HG03039 (cell line): ENCODE measurements around the gene VEGFA.

Experiments
- ATAC-seq: cut with Tn5 transposase; IDR thresholded peaks from one replicate; pipeline ENCODE4 v1.9.1; 2021; ENCODE audit warnings: mild to moderate bottlenecking, moderate library complexity; ENCODE audit not compliant: unreplicated experiment

Gene VEGFA

DNA sequence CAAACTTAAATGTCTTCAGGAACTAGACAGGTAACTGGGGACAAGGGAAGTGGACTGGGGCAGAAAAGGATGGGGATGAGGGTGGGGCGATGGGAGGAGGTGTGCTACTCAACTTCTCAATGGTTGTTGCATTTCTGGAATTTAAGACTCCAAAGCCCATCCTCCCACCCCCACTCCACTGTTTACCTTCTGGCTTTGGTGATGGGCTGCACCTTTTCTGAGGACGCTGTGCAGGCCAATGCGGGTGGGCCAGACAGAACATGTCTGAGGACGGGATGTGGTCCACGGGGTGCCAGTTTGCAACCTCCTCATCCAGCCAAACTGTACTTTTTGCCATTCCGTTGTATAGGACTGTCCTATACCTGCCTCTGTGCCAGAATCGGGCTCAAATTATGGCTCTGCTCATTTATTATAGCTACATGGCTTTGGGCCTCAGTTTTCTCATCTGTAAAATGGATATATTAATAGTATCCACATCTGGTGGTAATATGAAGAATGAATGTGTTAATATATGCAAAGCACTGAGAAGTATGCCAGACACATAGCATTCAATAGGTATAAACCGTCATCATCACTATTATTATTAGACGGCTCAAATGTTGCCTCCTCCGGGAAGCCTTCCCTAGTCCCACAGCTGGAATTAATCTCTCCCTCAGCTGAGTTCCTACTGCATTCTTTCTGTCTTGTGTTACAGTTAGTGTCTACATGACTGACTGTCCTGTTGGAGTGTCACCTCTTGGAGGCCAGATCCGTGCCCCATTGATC lies 31.0 kb upstream of the VEGFA start:
- ATAC-seq, result no peak

DNA sequence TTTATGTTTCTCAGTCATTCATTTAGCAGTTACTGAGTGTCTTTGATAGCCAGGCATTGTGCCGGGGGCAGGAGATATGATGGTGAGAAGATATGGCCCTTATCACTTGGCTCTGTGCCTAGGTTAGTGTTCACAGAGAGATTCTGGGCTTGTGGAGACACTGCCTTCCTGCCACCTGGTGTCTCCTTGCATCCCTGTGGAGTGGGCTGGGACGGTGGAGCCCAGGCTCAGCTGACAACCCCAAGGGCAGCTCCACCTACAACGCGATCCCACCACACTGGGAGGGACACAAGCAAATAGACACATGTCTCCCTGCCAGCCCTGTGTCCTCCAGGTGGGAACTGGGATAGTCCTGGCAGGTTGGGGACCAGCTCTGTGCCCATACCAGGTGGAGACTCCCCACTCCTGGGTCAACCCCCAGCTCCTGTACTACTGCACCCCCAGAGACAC lies 30.3 kb upstream of the VEGFA start:
- no peak for ATAC-seq

DNA sequence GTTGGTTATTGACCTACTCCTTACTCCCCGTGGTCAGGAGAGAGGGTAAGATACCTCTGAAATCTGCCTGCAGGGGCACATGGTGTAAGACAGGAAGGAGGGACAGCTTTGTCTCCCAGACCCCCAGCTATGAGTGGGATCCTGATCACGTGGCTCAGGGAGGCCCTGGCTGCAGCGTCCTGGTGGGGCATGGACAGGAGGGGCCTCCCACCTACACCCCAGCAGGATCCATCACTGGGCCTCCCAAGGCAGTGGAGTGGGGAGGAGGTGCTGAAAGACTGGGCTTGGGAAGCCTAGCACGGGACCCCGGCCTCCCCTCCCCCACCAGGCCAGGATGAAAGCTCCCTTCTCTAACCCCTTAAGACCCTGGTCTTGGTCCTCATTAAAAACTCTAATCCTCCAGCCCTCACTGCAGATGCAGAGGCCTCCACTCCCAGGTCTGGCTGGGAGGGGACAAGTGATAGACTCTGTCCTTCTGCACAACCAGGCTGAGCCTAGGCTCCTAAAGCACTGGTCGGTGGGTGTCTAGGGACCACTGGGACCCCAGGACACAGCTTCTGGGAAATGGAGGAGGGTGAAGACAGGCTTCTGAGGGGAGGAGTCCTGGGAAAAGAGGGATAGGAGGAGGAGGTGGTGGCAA lies 29.6 kb upstream of the VEGFA start:
- no peak for ATAC-seq

DNA sequence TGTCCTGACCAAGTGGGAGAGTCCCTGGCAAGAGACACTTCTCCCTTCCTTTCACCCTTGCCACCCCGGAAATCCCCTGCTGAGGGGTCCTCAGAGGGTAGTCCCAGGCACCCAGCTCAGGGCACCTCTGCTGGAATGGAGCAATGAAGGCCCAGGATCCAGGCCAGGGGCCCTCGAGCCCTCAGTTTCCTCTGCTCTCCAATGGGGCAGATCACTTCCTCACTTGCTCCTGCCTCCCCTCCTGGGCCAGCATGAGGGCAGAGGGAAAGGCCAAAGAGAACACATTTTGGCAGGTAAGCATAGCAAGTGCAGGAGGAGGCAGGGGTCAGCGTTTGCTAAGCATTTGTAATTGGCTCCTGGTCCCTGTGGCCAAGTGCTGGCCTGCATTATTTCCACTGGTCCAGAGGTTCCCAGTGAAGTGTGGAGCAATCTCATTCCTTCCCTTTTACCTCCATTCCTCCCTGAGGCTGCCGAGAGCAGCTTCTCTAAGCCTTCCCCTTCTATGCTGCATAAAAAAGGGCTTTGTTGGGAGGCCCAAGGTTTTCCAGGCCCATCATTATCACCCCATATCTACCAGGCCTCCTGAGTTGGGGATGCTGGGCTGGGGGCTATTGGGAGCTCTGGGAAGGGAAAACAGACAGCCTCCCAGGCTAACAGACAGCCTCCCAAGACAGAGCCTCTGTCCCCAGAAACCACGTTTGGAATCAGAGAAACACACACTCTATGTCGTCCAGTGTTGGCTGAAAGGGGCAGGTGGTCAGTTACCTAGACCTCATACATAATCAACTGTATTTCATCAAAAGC lies 28.8 kb upstream of the VEGFA start:
- ATAC-seq, result no peak

DNA sequence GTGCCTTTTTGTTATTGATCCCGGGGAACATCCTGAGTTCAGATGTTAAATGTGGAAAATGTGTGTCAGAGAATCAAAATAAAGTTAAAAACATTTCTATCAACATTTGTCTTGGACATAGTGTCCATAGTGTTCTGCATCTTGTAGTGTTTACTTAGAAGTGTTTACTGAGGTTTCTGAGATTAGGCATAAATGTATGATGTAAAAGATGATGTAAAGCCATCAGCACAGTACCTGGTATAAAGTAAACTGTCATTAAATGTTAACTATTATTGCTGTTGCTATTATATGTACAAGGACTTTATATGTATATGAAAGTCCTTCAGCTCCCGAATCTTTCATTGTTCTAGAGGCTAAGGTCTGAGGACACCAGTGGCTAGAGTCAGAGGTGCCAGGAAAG lies 28.2 kb upstream of the VEGFA start:
- ATAC-seq, result no peak

DNA sequence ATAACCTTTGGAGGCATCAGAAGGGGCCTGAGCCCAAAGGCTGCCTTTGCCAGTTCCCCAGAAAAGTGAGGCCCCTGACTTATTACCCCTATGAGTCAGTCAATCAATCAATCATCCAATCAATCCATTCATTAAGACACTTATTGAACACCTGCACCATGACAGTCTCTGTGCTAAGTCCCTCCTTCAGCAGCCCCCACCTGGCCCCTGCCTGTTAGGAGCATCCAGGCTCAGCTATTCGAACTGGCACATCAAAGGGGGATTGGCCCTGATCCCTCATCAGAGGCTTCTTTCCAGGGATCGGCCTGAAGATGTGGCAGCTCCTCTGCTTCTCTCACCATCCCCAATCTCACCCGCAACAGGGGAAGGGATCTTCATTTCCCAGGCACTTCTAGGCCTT lies 27.7 kb upstream of the VEGFA start:
- no peak for ATAC-seq

DNA sequence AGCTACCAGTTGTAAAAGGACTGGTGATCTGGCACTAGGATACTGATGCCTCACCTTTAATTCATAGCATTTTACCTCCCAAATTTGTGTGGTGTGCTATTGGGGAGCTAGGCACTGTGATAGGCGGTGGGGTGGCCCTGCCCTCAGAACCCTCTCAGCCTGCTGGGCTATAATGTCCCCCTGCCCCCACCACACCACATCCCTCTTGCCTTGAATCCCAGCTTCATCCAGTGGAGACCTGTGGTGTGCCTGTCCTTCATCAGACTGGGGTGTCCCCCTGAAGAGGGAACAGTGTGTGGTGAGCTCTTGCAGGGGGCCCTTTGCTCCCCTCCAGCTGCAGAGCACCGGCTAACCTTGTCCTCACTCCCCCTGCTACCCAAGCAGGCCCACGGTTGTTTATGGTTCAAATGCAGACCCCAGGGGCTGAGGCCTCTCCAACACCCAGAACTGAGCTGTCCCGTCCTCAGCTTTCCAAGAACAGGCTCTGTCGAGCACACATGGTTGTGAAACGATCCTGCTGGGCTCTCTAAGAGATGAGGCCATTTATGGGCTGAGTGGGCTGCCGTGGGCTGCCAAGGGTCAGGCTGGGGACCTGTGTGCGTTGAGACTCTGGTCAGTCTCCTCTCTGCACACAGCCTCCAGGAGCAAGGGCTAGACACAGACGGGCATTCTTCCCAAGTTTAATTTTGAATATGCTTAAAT lies 26.9 kb upstream of the VEGFA start:
- no peak for ATAC-seq

DNA sequence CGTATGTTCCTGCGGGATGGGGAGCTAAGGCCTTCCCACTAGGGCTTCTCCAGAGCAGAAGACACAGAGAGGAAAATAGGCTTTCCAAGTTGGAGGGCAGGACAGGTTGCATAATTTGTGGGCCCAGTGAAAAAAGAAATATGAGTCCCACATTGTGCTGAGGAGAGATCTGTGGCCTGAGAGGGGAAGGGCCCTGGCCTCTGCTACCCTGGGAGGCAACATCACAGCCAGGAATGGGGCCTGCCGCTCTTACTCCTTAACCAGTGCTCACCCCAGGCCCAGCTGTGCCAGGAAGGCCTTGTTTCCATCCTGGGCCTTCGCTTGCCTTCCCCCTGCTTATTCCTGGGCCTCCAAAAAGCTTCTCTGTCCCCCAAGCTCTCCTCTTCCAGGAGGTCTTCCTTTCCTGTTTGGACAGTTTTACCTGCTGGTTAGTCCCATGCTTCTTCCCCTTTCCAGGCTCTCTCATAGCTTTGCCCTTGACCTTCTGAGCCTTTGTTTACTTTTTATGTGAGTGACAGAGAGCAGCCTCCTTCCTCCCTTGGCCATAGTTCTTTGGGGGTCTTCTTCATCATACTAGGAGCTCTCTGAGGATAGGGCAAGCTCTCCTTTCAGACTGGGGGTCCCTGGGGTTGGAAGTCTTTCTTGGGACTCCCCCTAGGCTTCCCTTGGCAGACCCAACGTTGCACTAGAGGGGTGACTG lies 26.2 kb upstream of the VEGFA start:
- ATAC-seq, result no peak

DNA sequence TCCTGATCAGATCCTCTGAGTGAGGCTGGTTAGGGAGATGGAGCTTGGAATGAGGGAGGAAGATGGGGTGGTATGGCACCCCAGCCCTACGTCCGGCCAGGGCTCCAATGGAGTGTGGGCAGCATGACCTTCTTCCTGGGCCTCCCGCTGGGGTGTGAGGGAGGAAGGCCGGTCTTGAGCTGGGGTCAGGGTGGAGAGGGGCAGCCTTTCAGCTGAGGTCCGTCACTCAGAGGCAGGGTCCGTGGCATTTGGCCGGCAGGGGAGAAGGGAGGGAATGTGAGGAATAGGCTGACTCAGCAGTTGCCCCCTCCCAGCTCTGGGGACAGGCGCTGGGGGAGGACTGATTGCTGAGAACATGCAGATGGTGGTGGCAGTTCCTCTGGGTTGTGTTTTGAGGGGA lies 25.5 kb upstream of the VEGFA start:
- no peak for ATAC-seq

DNA sequence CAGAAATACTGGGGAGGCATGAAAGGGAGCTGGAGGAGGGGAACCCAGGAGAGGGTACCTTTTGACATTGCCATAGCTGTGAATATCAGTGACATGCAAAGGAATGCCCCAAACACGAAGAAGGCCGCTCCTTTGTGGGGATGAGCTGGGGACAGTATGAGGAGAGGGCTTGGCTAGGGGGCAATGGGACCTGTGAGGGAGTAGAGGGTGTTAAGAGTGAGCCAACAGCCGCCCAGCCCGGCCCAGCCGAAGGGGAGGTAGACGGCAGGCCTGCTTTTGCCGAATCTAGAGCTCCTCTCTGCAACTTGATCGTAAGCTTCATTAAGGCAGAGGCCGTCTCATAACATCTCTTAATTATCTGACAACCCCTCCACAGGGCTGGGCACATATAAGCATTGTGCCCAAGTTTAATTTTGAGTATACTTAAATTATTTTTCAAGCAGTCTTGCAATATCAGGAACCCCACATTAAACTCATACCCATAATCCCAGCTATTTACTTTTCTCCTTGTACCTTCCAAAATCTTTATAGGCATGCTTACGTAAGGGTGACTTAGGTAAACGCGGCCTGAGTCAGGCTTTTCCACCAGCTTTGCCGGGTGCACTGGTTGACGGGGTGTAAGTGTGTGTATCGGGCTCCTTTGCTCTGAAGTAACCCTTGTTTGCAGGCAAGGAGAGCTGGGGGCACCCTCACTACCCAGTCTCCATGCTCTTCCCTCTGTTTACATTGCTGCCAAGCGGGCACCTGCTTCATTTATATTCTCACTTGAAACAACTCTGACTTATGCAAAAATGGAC lies 24.9 kb upstream of the VEGFA start:
- no peak for ATAC-seq

DNA sequence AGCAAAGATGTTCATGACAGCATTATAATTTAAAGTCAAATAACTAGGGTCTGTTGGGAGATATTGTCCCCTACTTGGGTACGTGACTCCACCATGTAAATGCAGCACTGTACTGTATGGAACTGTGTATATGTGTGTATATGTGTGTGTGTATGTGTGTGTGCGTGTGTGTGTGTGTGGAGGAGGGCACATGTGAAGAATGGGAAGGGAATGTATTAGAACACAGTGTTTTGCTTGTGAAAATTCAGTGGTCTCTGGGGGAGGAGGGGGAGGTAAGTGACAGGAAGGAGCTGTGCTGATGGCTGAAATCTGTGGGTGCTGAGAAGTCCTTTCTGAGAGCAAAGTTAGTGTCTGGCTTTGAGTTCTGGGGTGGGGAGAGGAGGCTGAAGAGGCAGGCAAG lies 23.9 kb upstream of the VEGFA start:
- no peak for ATAC-seq

DNA sequence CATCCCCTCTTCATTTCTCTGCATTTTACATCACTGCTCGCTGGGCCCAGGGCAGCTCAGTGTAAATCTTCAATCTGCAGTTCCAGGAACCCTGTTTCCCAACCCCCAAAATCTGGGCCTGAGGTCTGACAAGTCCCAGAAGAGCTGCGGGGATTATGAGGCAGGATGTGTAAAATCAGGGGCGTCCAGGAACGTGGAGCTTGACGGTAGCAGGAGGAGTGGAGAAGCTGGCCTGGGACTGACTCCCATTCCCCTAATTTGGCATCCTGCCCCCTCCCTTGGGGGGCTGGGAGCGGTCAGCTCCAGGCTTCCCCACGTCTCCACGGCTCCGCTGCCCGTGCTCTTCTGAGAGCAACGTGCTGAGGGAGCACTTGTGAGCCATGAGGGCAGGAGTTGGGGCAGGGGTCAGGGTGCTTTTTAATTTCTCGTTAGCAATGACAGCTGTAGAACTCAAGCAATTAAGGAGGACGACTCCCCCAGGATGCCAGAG lies 23.4 kb upstream of the VEGFA start:
- ATAC-seq, result no peak

DNA sequence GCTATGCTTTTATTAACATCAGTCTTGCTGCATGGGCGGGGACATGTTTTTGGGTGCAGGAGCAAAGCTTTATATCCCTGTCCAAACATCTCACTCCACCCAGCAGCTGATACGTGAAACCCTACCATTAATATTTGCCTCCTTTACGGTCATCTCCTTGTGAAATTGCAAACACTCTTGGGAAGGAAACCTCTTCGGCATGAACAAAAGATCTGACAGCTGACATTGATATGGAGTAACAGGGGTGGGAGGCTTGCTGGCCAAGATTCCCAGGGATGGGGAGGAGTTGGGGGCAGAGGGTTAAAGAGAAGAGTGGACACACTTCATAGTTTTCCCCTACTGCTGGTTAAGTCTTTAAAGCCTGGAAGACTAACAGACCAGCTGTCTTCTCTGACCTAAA lies 22.2 kb upstream of the VEGFA start:
- no peak for ATAC-seq

DNA sequence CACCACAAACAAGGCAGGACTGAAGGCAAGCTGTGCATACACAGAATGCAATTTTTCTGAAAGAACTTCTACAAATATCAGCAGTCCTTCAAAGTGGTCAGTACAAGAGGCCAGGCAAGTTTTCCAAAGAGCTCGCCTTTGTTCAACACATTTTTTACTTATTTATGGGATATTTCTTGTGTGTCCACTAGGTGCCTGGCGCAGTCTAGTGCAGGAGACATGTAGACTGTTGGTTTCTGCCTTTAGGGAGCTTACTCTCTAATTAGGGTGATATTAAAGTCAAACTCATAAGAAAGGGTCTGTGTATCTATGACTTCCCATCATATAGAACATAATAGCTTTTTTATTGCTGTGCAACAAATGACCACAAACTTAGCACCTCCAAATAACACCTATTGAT lies 21.2 kb upstream of the VEGFA start:
- ATAC-seq, result no peak

DNA sequence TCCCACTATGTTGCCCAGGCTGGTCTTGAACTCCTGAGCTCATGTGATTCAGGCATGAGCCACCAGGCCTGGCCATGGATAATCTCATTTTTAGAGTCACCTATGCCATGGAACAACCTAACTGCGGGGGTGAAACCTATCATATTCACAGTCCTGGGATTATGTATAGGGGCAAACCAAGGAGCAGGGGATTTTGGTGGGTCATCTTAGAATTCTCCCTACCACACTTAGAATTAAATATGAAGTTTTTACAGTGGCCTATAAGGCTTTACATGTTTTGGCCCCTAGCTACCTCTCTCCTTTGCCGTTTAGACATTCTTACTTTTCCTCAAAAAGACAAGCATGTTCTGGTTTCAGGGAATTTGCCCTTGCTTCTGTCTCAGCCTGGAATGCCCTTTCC lies 20.6 kb upstream of the VEGFA start:
- no peak for ATAC-seq

DNA sequence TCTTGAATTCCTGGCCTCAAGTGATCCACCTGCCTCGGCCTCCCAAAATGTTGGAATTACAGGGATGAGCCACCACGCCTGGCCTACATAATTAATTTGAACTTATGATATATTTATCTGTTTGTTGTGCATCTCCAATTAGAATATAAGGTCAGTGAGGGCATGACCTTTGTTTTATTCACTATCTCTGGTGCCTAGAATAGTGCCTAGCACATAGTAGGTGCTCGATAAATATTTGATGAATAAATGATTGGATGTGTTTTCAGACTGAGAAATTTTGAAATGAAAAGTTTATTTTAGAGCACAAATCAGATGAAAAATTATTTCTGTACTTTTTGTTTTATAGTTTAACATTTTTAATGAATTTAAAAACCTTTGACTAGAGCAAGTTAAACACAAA lies 19.4 kb upstream of the VEGFA start:
- no peak for ATAC-seq

DNA sequence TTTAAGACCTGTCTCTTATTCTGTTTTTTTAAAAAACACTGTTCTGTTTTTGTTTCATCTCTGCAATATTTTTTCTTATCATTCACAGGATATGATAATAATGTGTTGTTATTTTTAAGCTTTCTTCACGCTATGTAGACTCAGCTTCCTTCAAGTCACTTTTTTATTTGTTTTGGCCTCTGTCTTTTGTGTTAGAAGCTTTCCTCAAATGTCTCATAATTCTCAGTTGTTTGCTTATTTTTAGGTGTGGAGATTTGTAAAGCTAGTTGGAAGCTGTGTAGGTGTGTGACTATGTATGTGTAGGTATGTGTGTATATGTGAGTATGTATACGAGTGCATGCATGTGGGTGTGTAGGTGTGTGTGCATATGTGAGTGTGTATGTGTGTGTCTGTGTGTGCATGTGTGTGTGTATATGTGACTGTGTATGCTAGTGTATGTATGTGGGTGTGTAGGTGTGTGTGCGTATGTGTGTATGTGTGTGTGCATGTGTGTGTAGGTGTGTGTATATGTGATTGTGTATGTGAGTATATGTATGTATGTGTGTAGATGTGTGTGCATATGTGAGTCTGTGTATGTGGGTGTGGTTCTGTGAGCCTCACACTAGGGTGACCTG lies 16.3 kb upstream of the VEGFA start:
- no peak for ATAC-seq

DNA sequence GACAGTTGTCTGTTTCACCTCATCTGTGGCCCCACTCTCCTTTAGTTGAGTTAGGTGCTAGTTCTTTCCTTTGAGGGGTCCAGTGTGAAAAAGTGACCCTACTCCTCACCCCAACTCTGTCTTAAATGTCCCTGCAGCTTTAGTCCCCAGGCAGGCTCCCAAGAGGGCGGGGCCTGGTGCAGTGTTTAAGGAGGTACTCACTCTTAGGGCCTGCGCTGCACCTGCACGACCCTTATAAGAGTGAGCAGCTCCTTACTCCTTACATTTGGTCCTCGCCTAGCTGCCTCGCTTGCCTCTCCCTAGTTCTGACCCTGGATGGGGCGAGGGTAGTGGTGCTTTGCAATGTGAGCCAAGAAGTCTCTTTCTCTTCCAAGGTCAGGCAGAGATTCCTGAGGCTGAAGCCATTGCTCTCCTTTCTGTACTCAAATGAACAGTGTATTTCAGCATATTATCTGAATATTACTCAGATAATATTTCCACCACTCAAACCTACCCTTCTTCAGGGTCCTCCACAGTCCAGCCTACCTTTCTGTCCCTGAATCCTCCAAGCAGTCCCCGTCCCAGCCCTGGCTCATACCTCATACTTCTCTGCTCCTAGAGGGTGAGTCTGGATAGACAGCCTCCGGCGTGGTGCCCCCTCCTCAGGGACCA lies 11.9 kb upstream of the VEGFA start:
- ATAC-seq, result no peak

DNA sequence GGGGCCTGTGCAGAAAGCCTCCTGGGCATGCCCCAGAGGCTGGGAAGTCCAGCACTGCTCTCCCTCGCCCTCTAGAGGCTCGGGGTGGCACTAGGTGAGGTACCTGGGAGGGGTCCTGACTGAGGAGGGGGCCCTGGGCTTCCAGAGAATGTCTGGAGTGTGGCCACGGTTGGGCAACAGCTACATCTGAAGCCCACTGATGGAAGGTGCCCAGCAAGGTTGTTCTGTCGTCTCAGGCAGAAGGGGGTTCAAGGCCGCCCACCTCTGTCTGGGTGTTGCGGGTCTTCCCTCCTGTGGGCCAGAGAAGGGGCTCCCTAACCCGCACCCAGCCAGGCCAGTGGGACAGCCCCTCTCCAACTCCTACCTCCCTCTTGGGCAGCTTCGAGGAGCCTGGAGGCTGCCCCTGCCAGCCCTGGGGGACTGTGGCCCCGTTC lies 11.4 kb upstream of the VEGFA start:
- ATAC-seq, result no peak
